ENCODE measurements around the gene SURF4. TPM values are rescaled to one million over a fixed set of nuclear protein-coding genes. Genes with fewer than 3 reads are reported as not detected.

Gene SURF4
- total and polyA plus RNA-seq, 2 donors (not counting 1 experiment from before 2014, with no cell fraction given) = 34.7 to 43.8 TPM

DNA sequence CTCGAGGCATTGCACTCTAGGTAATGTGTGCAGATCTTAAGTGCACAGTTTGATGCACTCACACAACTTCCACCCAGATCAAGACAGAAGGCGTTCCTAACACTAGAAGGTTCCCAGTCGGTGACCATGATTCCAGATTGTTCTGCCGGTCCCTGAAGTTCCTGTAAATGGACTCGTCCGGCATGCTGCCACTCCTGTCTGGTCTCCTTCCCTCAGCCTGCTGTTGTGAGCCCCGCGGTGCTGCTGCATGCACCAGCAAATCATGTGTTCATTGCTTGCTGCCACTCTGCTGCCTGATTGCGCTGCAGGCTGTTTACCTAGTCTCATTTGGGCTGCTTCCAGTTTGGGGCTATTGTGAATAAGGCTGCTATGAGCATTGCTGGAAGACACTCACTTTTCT is 11.8 kb upstream of the SURF4 start:
- whole genome bisulfite sequencing (ENCODE audit: insufficient coverage) = 93% methylated on average over 9 of the region's 9 CpGs
- H3K4me2 ChIP-seq (replicated peaks; ENCODE audit: low read depth, low read length, poor library complexity, severe bottlenecking) = no peak overlapping the region
- intact Hi-C loops (cut with micrococcal nuclease) = no loop called here
- Mint-ChIP-seq H3K4me3 (no peak overlapping the region), H3K27me3 (peaks cover 8% of the 10 kb centered on the region), H3K27ac (no peak overlapping the region), H3K4me1 (no peaks in the 10 kb centered on the region), H3K9me3 (ENCODE audit: insufficient read depth) (no peaks in the 10 kb centered on the region)
- no peak overlapping the region for H2AFZ ChIP-seq (ENCODE audit: insufficient read depth, low read depth, low read length, poor library complexity, severe bottlenecking)
- peaks cover 0 to 12% (median 0%) of the 10 kb centered on the region in 4 experiments for H3K27me3 ChIP-seq (replicated peaks in 1 of 4; ENCODE audit: control extremely low read depth in 1 of 4, control insufficient read depth in 3 of 4, insufficient read depth in 4 of 4, low read length in 3 of 4)
- TF ChIP-seq, protein P1, sequence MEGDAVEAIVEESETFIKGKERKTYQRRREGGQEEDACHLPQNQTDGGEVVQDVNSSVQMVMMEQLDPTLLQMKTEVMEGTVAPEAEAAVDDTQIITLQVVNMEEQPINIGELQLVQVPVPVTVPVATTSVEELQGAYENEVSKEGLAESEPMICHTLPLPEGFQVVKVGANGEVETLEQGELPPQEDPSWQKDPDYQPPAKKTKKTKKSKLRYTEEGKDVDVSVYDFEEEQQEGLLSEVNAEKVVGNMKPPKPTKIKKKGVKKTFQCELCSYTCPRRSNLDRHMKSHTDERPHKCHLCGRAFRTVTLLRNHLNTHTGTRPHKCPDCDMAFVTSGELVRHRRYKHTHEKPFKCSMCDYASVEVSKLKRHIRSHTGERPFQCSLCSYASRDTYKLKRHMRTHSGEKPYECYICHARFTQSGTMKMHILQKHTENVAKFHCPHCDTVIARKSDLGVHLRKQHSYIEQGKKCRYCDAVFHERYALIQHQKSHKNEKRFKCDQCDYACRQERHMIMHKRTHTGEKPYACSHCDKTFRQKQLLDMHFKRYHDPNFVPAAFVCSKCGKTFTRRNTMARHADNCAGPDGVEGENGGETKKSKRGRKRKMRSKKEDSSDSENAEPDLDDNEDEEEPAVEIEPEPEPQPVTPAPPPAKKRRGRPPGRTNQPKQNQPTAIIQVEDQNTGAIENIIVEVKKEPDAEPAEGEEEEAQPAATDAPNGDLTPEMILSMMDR (IDR thresholded peaks at IDR 0.05) = no peak
- no peak for TF ChIP-seq EZH2 (IDR thresholded peaks at IDR 0.05; ENCODE audit: borderline replicate concordance, insufficient read depth, low read depth, low read length, poor library complexity, severe bottlenecking)
- no peaks in the 10 kb centered on the region for H4K20me1 ChIP-seq (ENCODE audit: control insufficient read depth, insufficient read depth, low read length, poor library complexity, severe bottlenecking)
- no peaks in the 10 kb centered on the region for H3K79me2 ChIP-seq (ENCODE audit: control insufficient read depth, insufficient read depth, low read length)
- DNase-seq (no peak), ATAC-seq (ENCODE audit: low read depth) (no peak)
- ChIA-PET CTCF (no interaction called here), POLR2A (no interaction called here)
- no peaks in the 10 kb centered on the region for H3K9me3 ChIP-seq (ENCODE audit: control extremely low read depth in 1 of 3, control insufficient read depth in 2 of 3, insufficient read depth in 1 of 3, low read length in 2 of 3)
- no peak overlapping the region for H3K9ac ChIP-seq (ENCODE audit: low read length)
- H3K4me1 ChIP-seq (ENCODE audit: control insufficient read depth in 2 of 2, insufficient read depth in 2 of 2, low read length in 2 of 2) = no peaks in the 10 kb centered on the region
- H3K36me3 ChIP-seq (replicated peaks in 1 of 2; ENCODE audit: control extremely low read depth in 1 of 2, control insufficient read depth in 1 of 2, extremely low read depth in 1 of 2, insufficient read depth in 2 of 2, low read length in 1 of 2) = no peaks in the 10 kb centered on the region
- no peak overlapping the region for H3K4me3 ChIP-seq (ENCODE audit: control extremely low read depth in 1 of 5, extremely low read depth in 1 of 5, insufficient read depth in 1 of 5, low read depth in 2 of 5, low read length in 4 of 5)
- H3K27ac ChIP-seq (ENCODE audit: low read length in 2 of 2) = no peak overlapping the region

DNA sequence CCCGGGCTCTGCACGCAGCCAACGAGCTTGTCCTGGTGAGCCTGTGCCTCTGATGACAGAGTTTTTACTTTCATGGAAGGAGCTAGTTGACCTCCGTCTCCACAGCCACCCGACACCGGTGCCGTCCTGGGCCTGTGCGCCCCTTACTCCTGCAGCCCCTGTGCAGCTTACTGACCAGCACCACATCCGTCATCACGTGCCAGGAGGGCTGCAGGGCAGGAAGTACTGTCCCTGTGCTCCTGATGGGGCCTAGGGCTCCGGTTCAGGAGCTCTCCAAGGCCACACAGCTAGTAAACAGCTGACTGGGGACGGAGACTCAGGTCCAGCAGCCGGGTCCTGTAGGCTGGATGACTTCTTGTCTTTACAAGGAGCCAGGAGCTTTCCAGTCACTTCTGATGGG is 10.5 kb upstream of the SURF4 start:
- TF ChIP-seq EZH2 (IDR thresholded peaks at IDR 0.05; ENCODE audit: borderline replicate concordance, insufficient read depth, low read depth, low read length, poor library complexity, severe bottlenecking) = no peak
- TF ChIP-seq, protein P1 (IDR thresholded peaks at IDR 0.05) = no peak
- H3K27ac ChIP-seq (ENCODE audit: low read length in 2 of 2) = no peak overlapping the region
- H3K36me3 ChIP-seq (replicated peaks in 1 of 2; ENCODE audit: control extremely low read depth in 1 of 2, control insufficient read depth in 1 of 2, extremely low read depth in 1 of 2, insufficient read depth in 2 of 2, low read length in 1 of 2) = no peaks in the 10 kb centered on the region
- no peaks in the 10 kb centered on the region for H3K79me2 ChIP-seq (ENCODE audit: control insufficient read depth, insufficient read depth, low read length)
- Mint-ChIP-seq H3K9me3 (ENCODE audit: insufficient read depth) (no peaks in the 10 kb centered on the region), H3K27ac (no peak overlapping the region), H3K4me1 (no peaks in the 10 kb centered on the region), H3K4me3 (no peak overlapping the region), H3K27me3 (peaks cover 8% of the 10 kb centered on the region)
- ATAC-seq (ENCODE audit: low read depth) (no peak), DNase-seq (no peak)
- no peak overlapping the region for H2AFZ ChIP-seq (ENCODE audit: insufficient read depth, low read depth, low read length, poor library complexity, severe bottlenecking)
- no peak overlapping the region for H3K4me2 ChIP-seq (replicated peaks; ENCODE audit: low read depth, low read length, poor library complexity, severe bottlenecking)
- H3K9ac ChIP-seq (ENCODE audit: low read length) = no peak overlapping the region
- ChIA-PET POLR2A (no interaction called here), CTCF (interaction anchor here (2.2 kb wide), 1 partner anchor 200 kb away, joined by 5 read pairs; no protein-coding TSS in a partner anchor)
- H4K20me1 ChIP-seq (ENCODE audit: control insufficient read depth, insufficient read depth, low read length, poor library complexity, severe bottlenecking) = no peaks in the 10 kb centered on the region
- intact Hi-C loops (cut with micrococcal nuclease) = no loop called here
- no peaks in the 10 kb centered on the region for H3K4me1 ChIP-seq (ENCODE audit: control insufficient read depth in 2 of 2, insufficient read depth in 2 of 2, low read length in 2 of 2)
- no peak overlapping the region for H3K4me3 ChIP-seq (ENCODE audit: control extremely low read depth in 1 of 5, extremely low read depth in 1 of 5, insufficient read depth in 1 of 5, low read depth in 2 of 5, low read length in 4 of 5)
- WGBS (ENCODE audit: insufficient coverage) = 94% methylated on average over 13 of the region's 13 CpGs
- H3K9me3 ChIP-seq (ENCODE audit: control extremely low read depth in 1 of 3, control insufficient read depth in 2 of 3, insufficient read depth in 1 of 3, low read length in 2 of 3) = no peaks in the 10 kb centered on the region
- H3K27me3 ChIP-seq (replicated peaks in 1 of 4; ENCODE audit: control extremely low read depth in 1 of 4, control insufficient read depth in 3 of 4, insufficient read depth in 4 of 4, low read length in 3 of 4) = peaks cover 0 to 12% (median 0%) of the 10 kb centered on the region in 4 experiments
